SU-DHL-6 (cell line): ENCODE data around the gene GMDS.

ENCODE experiments used
- H2AFZ ChIP-seq: fragments of 200-600 bp; sonication (generic); 2 replicates; pipeline ENCODE4 v1.6.1; 2014; ENCODE audit warnings: low read depth, mild to moderate bottlenecking, moderate library complexity, mixed read lengths, antibody characterized with exemption, low read length; ENCODE audit not compliant: severe bottlenecking
- H3F3A ChIP-seq: fragments of 200-600 bp; shearing (Covaris generic); 2 replicates; pipeline ENCODE4 v1.6.0; 2016; ENCODE audit warnings: antibody characterized with exemption, mild to moderate bottlenecking; ENCODE audit not compliant: insufficient read depth
- H3K27ac ChIP-seq: fragments of 200-600 bp; sonication (generic); 2 replicates; pipeline ENCODE4 v1.5.1; 2016; ENCODE audit warnings: low read depth, mild to moderate bottlenecking, low read length, moderate library complexity, mixed read lengths
- H3K27me3 ChIP-seq: fragments of 200-600 bp; sonication (generic), shearing (Covaris generic); 2 replicates; pipeline ENCODE4 v1.6.0; 2014; ENCODE audit warnings: mild to moderate bottlenecking, low read length
- H3K36me3 ChIP-seq: fragments of 200-600 bp; sonication (generic); 2 replicates; pipeline ENCODE4 v1.6.1; 2014; ENCODE audit warnings: mild to moderate bottlenecking, low read length, mixed read lengths
- H3K4me2 ChIP-seq: fragments of 300-600, 200-600 bp; shearing (Covaris generic), sonication (generic); 2 replicates; pipeline ENCODE4 v1.6.0; 2014; ENCODE audit warnings: low read length, low read depth, mild to moderate bottlenecking; ENCODE audit not compliant: poor library complexity, severe bottlenecking
- H3K4me3 ChIP-seq: fragments of 200-600 bp; sonication (generic); 2 replicates; pipeline ENCODE4 v1.5.1; 2014; ENCODE audit warnings: antibody characterized with exemption, low read length, mild to moderate bottlenecking, mixed read lengths; ENCODE audit not compliant: insufficient read depth, poor library complexity, severe bottlenecking
- H3K79me2 ChIP-seq: fragments of 200-600 bp; sonication (generic); 2 replicates; pipeline ENCODE4 v1.6.1; 2014; ENCODE audit warnings: mild to moderate bottlenecking, low read length, moderate library complexity; ENCODE audit not compliant: insufficient read depth
- H3K9ac ChIP-seq: fragments of 200-600 bp; sonication (generic); 2 replicates; pipeline ENCODE4 v1.7.0; 2014; ENCODE audit warnings: mild to moderate bottlenecking, low read length
- H3K9me2 ChIP-seq: fragments of 200-600 bp; sonication (generic); replicated peaks from 2 replicates; pipeline ENCODE4 v1.6.1; 2014; ENCODE audit warnings: low read length; ENCODE audit not compliant: insufficient read depth
- H3K9me3 ChIP-seq: fragments of 200-600 bp; sonication (generic); 2 replicates; pipeline ENCODE4 v1.6.1; 2014; ENCODE audit warnings: low read length, mixed read lengths; ENCODE audit not compliant: insufficient read depth
- H4K20me1 ChIP-seq: fragments of 200-600 bp; sonication (generic); 2 replicates; pipeline ENCODE4 v1.6.1; 2014; ENCODE audit warnings: low read depth, mild to moderate bottlenecking, antibody characterized with exemption, low read length, moderate library complexity, mixed read lengths
- CTCF ChIP-seq: fragments of 200-600 bp; sonication (generic); IDR thresholded peaks from one replicate; pipeline ENCODE4 v1.5.1; 2017; ENCODE audit warnings: antibody characterized with exemption, mild to moderate bottlenecking, low read length, moderate library complexity; ENCODE audit not compliant: insufficient read depth, poor library complexity, severe bottlenecking
- EZH2phosphoT487 ChIP-seq: fragments of 200-600 bp; sonication (generic), shearing (Covaris generic); conservative IDR thresholded peaks from 2 replicates; pipeline ENCODE4 v1.6.1; 2018; ENCODE audit warnings: mild to moderate bottlenecking, antibody characterized with exemption, low read length, moderate library complexity, mixed read lengths

GMDS gene

GRCh38 chr6:2215342-2215741 lies 30.1 kb downstream of the GMDS start:
- H3K79me2 ChIP-seq: no peaks in the 10 kb centered on the region
- TF ChIP-seq CTCF (no peak), EZH2phosphoT487 (no peak)

DNA sequence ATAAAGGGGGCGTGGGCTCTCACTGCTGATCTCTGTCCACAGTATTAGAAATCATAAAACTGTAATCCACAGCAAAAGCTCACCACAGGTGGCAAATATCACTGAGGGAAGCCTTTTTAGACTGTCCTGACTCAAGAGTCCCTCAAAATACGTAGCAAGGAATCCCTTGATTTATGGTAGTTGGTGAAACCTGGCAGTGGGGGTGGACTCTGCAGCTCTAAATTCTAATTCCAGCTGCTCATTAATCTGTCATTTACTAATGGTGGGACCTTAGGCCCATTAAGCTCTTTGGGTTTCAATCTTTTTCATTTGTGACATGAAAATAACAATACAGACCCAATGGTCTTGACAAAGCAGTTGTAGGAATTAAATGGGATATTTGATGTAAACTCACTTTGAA lies 32.3 kb downstream of the GMDS start:
- Histone ChIP-seq H4K20me1 (peaks cover 29% of the 10 kb centered on the region; the same call in 1 of the 2 replicates), H3K79me2 (no peaks in the 10 kb centered on the region), H3K9ac (no peak overlapping the region), H3K9me2 (no peaks in the 10 kb centered on the region), H3K27me3 (no peaks in the 10 kb centered on the region), H2AFZ (no peak overlapping the region), H3K9me3 (no peaks in the 10 kb centered on the region), H3F3A (no peaks in the 10 kb centered on the region), H3K36me3 (no peaks in the 10 kb centered on the region), H3K4me3 (no peak overlapping the region), H3K4me2 (no peak overlapping the region), H3K27ac (no peak overlapping the region)
- TF ChIP-seq EZH2phosphoT487 (no peak), CTCF (no peak)

More at GRCh38 chr6:2215342-2215741, 30.1 kb downstream of the GMDS start:
- Histone ChIP-seq H3K27ac (no peak overlapping the region), H3K9me2 (no peaks in the 10 kb centered on the region), H3K36me3 (no peaks in the 10 kb centered on the region), H3K27me3 (no peaks in the 10 kb centered on the region), H3F3A (no peaks in the 10 kb centered on the region), H2AFZ (no peak overlapping the region), H3K9me3 (no peaks in the 10 kb centered on the region), H3K4me3 (no peak overlapping the region), H3K9ac (no peak overlapping the region), H3K4me2 (no peak overlapping the region), H4K20me1 (peaks cover 28% of the 10 kb centered on the region; the same call in 1 of the 2 replicates)

GRCh38 chr6:2209226-2209809 lies 36.1 kb downstream of the GMDS start:
- H3K79me2 ChIP-seq: no peaks in the 10 kb centered on the region
- H3K9me2 ChIP-seq: no peaks in the 10 kb centered on the region
- peaks cover 19% of the 10 kb centered on the region; the same call in 1 of the 2 replicates for H4K20me1 ChIP-seq
- H3K9ac ChIP-seq: no peak overlapping the region
- H3K4me3 ChIP-seq: no peak overlapping the region
- H3K27ac ChIP-seq: no peak overlapping the region
- H3K4me2 ChIP-seq: no peak overlapping the region
- peak; percentile 93 for TF ChIP-seq CTCF
- no peak for TF ChIP-seq EZH2phosphoT487
- H3K9me3 ChIP-seq: no peaks in the 10 kb centered on the region
- no peaks in the 10 kb centered on the region for H3K27me3 ChIP-seq
- H3F3A ChIP-seq: no peaks in the 10 kb centered on the region
- H3K36me3 ChIP-seq: no peaks in the 10 kb centered on the region
- H2AFZ ChIP-seq: no peak overlapping the region
